GM19463 (cell line): ENCODE measurements around the gene CCSER1.

ENCODE experiments used
- ATAC-seq: cut with Tn5 transposase; IDR thresholded peaks from one replicate; pipeline ENCODE4 v1.9.1; 2021; ENCODE audit warnings: mild to moderate bottlenecking, moderate library complexity; ENCODE audit not compliant: unreplicated experiment

CCSER1 gene

DNA sequence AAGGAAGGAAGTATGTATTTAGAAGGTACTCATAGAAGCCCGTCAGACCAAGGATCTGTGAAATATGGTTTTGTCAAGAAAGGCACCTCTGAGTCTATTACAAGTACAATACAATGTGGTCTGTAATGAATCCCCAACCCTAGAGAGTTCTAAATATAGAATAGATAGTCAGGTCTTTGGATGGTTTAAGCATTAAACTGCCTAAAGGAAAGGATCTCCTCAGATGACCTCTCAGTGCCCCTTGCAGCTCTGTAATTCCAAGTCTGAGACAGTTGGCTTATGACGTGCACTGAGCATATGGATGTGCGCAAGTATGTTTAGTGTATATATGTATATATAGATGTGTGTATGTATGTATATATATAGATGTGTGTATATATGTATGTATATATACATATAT, 62.0 kb downstream of the CCSER1 start:
- ATAC-seq, result no peak

- ATAC-seq, result no peak
These were observed 62.8 kb downstream of the CCSER1 start for GRCh38 chr4:90189946-90190345.

DNA sequence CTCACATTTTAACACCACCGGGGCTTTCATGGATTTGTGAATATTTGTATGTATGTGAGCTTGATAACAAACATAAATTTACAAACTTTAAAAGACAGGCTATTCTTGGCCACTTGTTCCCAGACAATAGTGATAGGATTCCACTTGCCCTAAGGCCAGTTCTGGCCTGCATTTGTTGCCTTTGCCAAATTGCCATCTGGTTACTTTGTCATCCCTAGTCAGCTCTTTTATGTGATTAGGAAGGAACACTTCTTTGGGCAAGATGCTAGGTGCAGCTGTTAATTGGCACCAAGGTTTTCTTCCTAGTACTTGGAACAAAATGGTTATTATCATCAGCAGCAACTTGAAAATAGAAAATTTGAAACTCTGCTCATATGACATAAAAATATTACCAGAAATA, 63.3 kb downstream of the CCSER1 start:
- no peak for ATAC-seq

GRCh38 chr4:90198086-90198847, 71.1 kb downstream of the CCSER1 start:
- ATAC-seq, result no peak

GRCh38 chr4:90207887-90208454, 80.8 kb downstream of the CCSER1 start:
- ATAC-seq, result no peak

- ATAC-seq, result no peak
These were observed 82.7 kb downstream of the CCSER1 start for GRCh38 chr4:90209922-90210321.

GRCh38 chr4:90211174-90211573, 84.0 kb downstream of the CCSER1 start:
- ATAC-seq, result no peak

GRCh38 chr4:90215286-90215685, 88.1 kb downstream of the CCSER1 start:
- ATAC-seq, result peak; percentile 61

GRCh38 chr4:90219822-90220221, 92.6 kb downstream of the CCSER1 start:
- peak; percentile 43 for ATAC-seq

GRCh38 chr4:90220459-90220858, 93.3 kb downstream of the CCSER1 start:
- ATAC-seq, result no peak

DNA sequence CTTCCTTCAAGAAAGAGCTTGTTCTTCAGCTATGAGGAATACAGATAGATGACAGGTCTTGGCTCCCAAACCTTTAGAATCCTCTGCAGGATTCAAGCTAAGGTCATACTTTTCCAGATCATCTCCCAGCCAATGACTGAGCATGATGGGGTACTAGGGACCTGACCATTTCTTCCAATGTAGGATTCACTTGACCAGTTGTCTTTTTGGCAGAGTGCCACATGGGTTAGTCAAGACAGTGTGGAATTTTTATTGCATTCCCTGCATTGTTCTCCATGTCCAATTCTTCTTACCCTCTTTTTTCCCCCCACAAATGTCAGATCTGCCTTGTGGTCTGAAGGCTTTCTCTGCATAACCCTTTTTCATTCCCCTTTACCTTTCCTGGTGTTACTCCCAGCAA, 99.5 kb downstream of the CCSER1 start:
- no peak for ATAC-seq

DNA sequence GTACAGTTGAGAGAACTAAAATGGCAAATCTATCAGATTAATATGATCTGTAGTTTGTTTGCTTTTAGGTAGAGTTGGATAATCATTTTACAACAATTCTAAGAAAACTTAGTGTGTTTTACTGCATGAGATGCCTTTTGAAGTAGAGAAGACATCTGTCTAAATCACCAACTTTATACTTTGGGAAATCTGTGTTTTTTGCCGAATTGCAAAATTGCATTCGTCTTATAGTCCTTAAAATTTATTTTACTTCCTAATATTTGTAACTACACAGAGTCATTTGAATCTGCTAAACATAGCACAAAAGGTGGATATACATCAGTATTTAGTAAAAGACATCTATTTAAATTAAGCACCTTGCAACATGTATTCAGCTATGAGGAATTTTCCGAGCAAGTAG, 100.0 kb downstream of the CCSER1 start:
- ATAC-seq, result no peak

DNA sequence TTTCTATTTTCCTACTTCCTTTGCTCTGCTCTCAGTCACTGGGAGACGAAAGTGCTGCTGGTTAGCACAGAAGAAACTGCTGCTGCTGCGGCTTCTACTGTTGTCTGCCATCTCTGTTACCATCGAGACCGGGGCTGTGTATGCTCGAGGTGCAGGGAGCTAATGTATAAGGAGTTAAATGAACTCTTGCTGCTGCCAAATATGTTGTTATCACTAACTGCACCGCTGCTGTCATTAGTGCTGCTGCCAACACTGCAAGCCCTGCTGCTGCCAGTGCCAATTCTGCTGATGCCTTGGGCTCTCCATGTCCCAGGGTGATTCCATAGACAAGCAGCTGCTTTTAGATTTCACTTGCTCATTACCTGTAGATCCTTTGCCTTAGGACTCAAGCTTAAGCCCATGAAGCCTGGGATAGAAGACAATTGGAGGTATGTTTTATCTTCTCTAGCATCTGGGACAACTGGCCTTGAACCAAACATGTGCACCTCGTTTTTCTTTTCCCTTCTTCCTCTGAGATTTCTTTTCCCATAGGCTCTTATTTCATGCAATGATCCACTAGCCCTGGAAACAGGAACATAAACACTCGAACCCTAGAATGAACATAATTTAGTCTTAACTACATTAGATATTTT, 107.8 kb downstream of the CCSER1 start:
- ATAC-seq, result no peak

- ATAC-seq, result no peak
These were observed 110.7 kb downstream of the CCSER1 start for GRCh38 chr4:90237751-90238530.

- ATAC-seq, result no peak
These were observed 113.1 kb downstream of the CCSER1 start for GRCh38 chr4:90240333-90240732.

DNA sequence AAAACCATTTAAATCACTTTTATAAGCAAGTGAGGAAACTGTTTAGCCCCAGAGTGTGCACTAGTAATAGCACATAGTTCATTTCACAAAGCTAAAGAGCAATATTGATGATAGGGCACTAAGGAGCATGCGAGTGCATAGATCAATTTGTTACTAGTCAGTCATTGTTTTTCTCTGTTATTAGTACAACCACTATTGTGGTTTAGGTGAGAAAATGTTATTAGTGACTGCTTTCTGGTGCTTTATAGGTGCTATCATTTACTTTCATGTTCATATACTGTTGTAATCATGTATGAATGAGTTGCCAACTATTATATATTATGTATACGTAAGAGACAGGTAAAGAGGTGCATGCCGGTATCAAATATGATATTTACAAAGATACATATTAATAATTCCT, 113.8 kb downstream of the CCSER1 start:
- ATAC-seq, result no peak

DNA sequence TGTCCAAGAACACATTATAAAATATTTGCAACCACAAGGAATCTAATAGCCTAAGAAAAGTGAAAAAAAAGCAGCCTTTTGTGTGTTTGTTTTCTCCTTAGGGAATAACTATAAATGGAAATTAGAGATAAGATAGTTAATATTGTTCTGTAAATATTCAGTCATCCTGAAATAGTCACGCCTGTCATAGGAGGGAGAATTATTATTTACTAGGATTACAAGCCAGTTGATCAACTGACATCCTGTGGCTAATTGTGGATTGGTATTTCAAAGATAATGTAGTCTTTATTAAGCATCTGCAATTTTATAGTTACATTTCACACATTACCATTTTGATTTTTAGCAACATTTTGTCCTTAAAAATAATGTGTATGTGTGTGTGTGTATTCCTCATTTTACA, 118.6 kb downstream of the CCSER1 start:
- no peak for ATAC-seq

DNA sequence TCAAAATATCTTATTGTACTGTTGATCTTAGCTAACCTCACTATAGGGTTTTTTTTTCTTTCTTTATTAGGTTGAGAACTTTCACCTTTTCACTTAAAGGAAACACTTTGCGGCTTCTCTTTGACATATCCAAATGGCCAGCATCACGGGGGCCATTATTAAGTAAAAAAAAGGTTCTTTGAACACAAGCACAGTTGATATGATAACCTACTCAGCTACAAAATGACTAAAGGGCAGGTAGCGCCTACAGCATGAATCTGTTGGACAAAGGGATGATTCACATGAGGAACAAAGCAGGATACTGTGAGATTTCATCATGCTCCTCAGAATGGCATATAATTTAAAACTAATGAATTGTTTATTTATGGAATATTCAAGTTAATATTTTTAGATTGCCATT, 119.6 kb downstream of the CCSER1 start:
- no peak for ATAC-seq

GRCh38 chr4:90254357-90254756, 127.2 kb downstream of the CCSER1 start:
- no peak for ATAC-seq

GRCh38 chr4:90274175-90274574, 147.0 kb downstream of the CCSER1 start:
- ATAC-seq, result no peak

DNA sequence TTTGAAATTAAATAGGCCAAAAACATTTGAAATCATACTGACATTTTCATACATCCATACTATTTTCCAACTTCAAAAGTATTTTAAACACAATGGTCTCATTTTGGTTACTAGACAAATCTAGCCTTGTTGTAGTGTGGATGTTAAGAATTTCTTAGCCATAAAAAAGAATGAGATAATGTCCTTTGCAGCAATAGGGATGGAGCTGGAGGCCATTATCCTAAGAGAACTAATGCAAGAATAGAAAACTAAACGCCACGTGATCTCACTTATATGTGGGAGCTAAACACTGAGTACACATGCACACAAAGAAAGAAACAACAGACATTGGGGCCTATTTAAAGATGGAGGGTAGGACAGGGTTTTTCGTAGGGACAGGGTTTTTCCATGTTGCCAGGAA, 153.8 kb downstream of the CCSER1 start:
- no peak for ATAC-seq
